Trophoblast cell (in vitro differentiated cells and primary cell): ENCODE measurements around the gene ANKAR.
"Not testable (repeated sequence)": the region's sequence is repeated elsewhere in the genome, so short reads cannot be mapped to it uniquely, and the experiment has no call there.

Experiments
- DNase-seq, 2 donors: peaks; one replicate each; pipeline ENCODE4 v3.0.0-alpha.2; 2016
- H2AFZ ChIP-seq: 2 replicates; pipeline ENCODE4 v1.6.1; 2013; ENCODE audit warnings: low read length, moderate library complexity, mild to moderate bottlenecking; ENCODE audit not compliant: insufficient read depth, poor library complexity
- H2AK5ac ChIP-seq: 2 replicates; pipeline ENCODE4 v1.6.1; 2013; ENCODE audit warnings: mild to moderate bottlenecking, low read length
- H2BK120ac ChIP-seq: 2 replicates; pipeline ENCODE4 v1.6.1; 2013; ENCODE audit warnings: low read length, mild to moderate bottlenecking, moderate library complexity; ENCODE audit not compliant: insufficient read depth, poor library complexity
- H2BK12ac ChIP-seq: 2 replicates; pipeline ENCODE4 v1.6.1; 2013; ENCODE audit warnings: mild to moderate bottlenecking, low read length, moderate library complexity
- H2BK5ac ChIP-seq: 2 replicates; pipeline ENCODE4 v1.6.1; 2013; ENCODE audit warnings: low read length, low read depth, moderate library complexity, mild to moderate bottlenecking; ENCODE audit not compliant: poor library complexity
- H3K14ac ChIP-seq: 2 replicates; pipeline ENCODE4 v1.6.1; 2013; ENCODE audit warnings: mild to moderate bottlenecking, low read length
- H3K18ac ChIP-seq: 2 replicates; pipeline ENCODE4 v1.6.1; 2013; ENCODE audit warnings: mild to moderate bottlenecking, low read length
- H3K23ac ChIP-seq: 2 replicates; pipeline ENCODE4 v1.6.1; 2013; ENCODE audit warnings: low read length
- H3K27ac ChIP-seq: 2 replicates; pipeline ENCODE4 v1.5.1; 2013; ENCODE audit warnings: low read depth, mild to moderate bottlenecking, inconsistent platforms, low read length, moderate library complexity
- H3K27me3 ChIP-seq: 2 replicates; pipeline ENCODE4 v1.6.1; 2013; ENCODE audit warnings: inconsistent platforms, mild to moderate bottlenecking, low read length, moderate library complexity; ENCODE audit not compliant: insufficient read depth
- H3K36me3 ChIP-seq, 2 experiments: 1 replicate in 1 of 2; 2 replicates in 1 of 2; pipeline ENCODE4 v1.6.1; 2013; ENCODE audit warnings: low read length in 2 of 2, mild to moderate bottlenecking in 2 of 2, moderate library complexity in 1 of 2; ENCODE audit not compliant: insufficient read depth in 2 of 2, control insufficient read depth in 1 of 2
- H3K4ac ChIP-seq: 2 replicates; pipeline ENCODE4 v1.6.1; 2013; ENCODE audit warnings: low read depth, mild to moderate bottlenecking, low read length, moderate library complexity
- H3K4me1 ChIP-seq, 2 experiments: 1 replicate in 1 of 2; 2 replicates in 1 of 2; pipeline ENCODE4 v1.6.1; 2013; ENCODE audit warnings: low read length in 2 of 2, mild to moderate bottlenecking in 2 of 2, moderate library complexity in 1 of 2; ENCODE audit not compliant: insufficient read depth in 2 of 2, control insufficient read depth in 1 of 2
- H3K4me2 ChIP-seq: 2 replicates; pipeline ENCODE4 v1.6.1; 2013; ENCODE audit warnings: inconsistent platforms, mild to moderate bottlenecking, low read length, moderate library complexity
- H3K4me3 ChIP-seq: 2 replicates; pipeline ENCODE4 v1.5.1; 2013; ENCODE audit warnings: mild to moderate bottlenecking, low read depth, low read length, inconsistent platforms
- H3K79me1 ChIP-seq: one replicate; pipeline ENCODE4 v1.6.1; 2013; ENCODE audit warnings: low read length
- H3K79me2 ChIP-seq: 2 replicates; pipeline ENCODE4 v1.6.1; 2013; ENCODE audit warnings: low read length, mild to moderate bottlenecking; ENCODE audit not compliant: control insufficient read depth, insufficient read depth, poor library complexity
- H3K9ac ChIP-seq: 2 replicates; pipeline ENCODE4 v1.6.1; 2013; ENCODE audit warnings: mild to moderate bottlenecking, low read length
- H3K9me3 ChIP-seq: 2 replicates; pipeline ENCODE4 v1.6.1; 2013; ENCODE audit warnings: low read depth, mild to moderate bottlenecking, control low read depth, inconsistent platforms, low read length; ENCODE audit not compliant: insufficient read depth
- H4K12ac ChIP-seq: 2 replicates; pipeline ENCODE4 v1.6.1; 2013; ENCODE audit warnings: low read depth, mild to moderate bottlenecking, low read length, moderate library complexity
- H4K8ac ChIP-seq: 2 replicates; pipeline ENCODE4 v1.6.1; 2013; ENCODE audit warnings: low read depth, mild to moderate bottlenecking, low read length, moderate library complexity
- H4K91ac ChIP-seq: one replicate; pipeline ENCODE4 v1.6.1; 2013; ENCODE audit warnings: low read depth, mild to moderate bottlenecking, low read length, moderate library complexity
- WGBS: extraction: QIAGEN DNeasy Blood & Tissue Kit; methylation state at CpG from one replicate; pipeline ENCODE4 v1.1.7; 2013; ENCODE audit warnings: missing lambda C conversion rate; ENCODE audit not compliant: insufficient read length, insufficient coverage; ENCODE audit errors: extremely low coverage; 5-methylcytosine and 5-hydroxymethylcytosine counted together

The ANKAR gene

DNA sequence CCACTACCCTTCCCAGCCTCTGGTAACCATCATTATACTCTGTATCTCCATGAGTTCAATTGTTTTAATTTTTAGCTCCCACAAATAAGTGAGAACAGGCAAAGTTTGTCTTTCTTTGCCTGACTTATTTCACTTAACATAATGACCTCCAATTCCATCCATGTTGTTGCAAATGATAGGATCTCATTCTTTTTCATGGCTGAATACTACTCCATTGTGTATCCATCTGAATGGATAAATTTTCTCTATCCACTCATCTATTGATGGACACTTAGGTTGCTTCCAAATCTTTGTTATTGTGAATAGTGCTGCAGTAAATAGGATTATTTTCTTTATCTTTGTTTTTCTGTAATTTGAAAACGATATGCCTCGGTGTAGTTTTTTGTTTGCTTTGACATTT, 26.2 kb downstream of the ANKAR start:
- Histone ChIP-seq H3K36me3 (no peaks in the 10 kb centered on the region), H3K18ac (no peak overlapping the region), H2BK5ac (no peak overlapping the region), H2BK12ac (no peak overlapping the region), H3K14ac (no peak overlapping the region), H4K12ac (no peak overlapping the region), H4K91ac (no peak overlapping the region), H3K27ac (no peak overlapping the region), H3K9me3 (no peaks in the 10 kb centered on the region), H3K79me1 (no peaks in the 10 kb centered on the region), H4K8ac (no peak overlapping the region), H3K27me3 (no peaks in the 10 kb centered on the region), H2AFZ (no peak overlapping the region), H3K4me1 (no peaks in the 10 kb centered on the region), H3K4me3 (no peak overlapping the region), H3K4ac (no peak overlapping the region), H3K23ac (no peak overlapping the region), H3K4me2 (no peak overlapping the region), H2BK120ac (no peak overlapping the region), H2AK5ac (no peak overlapping the region), H3K79me2 (no peaks in the 10 kb centered on the region), H3K9ac (no peak overlapping the region)
- DNase-seq, result no peak
- WGBS, result no CpG with 5 or more reads among the region's 2 CpGs

- H4K12ac ChIP-seq, result peak overlapping the region; percentile 54
- no peak overlapping the region for H2BK120ac ChIP-seq
- H3K27ac ChIP-seq, result no peak overlapping the region
- no peak overlapping the region for H3K4me3 ChIP-seq
- no peak overlapping the region for H3K14ac ChIP-seq
- no peak overlapping the region for H3K4me2 ChIP-seq
- H4K8ac ChIP-seq, result no peak overlapping the region
- H3K23ac ChIP-seq, result peak overlapping the region; percentile 69
- DNase-seq, result no peak
- H3K9ac ChIP-seq, result peak overlapping the region; percentile 76
- no peak overlapping the region for H4K91ac ChIP-seq
- H3K9me3 ChIP-seq, result no peaks in the 10 kb centered on the region
- H3K4me1 ChIP-seq, result no peaks in the 10 kb centered on the region
- no peaks in the 10 kb centered on the region for H3K79me1 ChIP-seq
- no peak overlapping the region for H2AFZ ChIP-seq
- no peaks in the 10 kb centered on the region for H3K79me2 ChIP-seq
- no peak overlapping the region for H2BK12ac ChIP-seq
- H2BK5ac ChIP-seq, result no peak overlapping the region
- H3K4ac ChIP-seq, result no peak overlapping the region
- no peak overlapping the region for H3K18ac ChIP-seq
- H3K36me3 ChIP-seq, result no peaks in the 10 kb centered on the region
- no peaks in the 10 kb centered on the region for H3K27me3 ChIP-seq
- no peak overlapping the region for H2AK5ac ChIP-seq
Observed at GRCh38 chr2:189702071-189702470, 27.6 kb downstream of the ANKAR start.

- no peaks in the 10 kb centered on the region for H3K36me3 ChIP-seq
- H3K79me2 ChIP-seq, result no peaks in the 10 kb centered on the region
- H2AFZ ChIP-seq, result no peak overlapping the region
- H3K4me3 ChIP-seq, result no peak overlapping the region
- no peak overlapping the region for H3K14ac ChIP-seq
- no peak for DNase-seq
- no peak overlapping the region for H2AK5ac ChIP-seq
- H2BK5ac ChIP-seq, result no peak overlapping the region
- no peaks in the 10 kb centered on the region for H3K4me1 ChIP-seq
- no peak overlapping the region for H2BK12ac ChIP-seq
- H4K91ac ChIP-seq, result no peak overlapping the region
- no peak overlapping the region for H3K4ac ChIP-seq
- no peak overlapping the region for H2BK120ac ChIP-seq
- H3K9me3 ChIP-seq, result peaks cover 5% of the 10 kb centered on the region
- no peaks in the 10 kb centered on the region for H3K79me1 ChIP-seq
- H3K27me3 ChIP-seq, result no peaks in the 10 kb centered on the region
- no peak overlapping the region for H4K8ac ChIP-seq
- WGBS, result no CpG with 5 or more reads among the region's 5 CpGs
- H3K27ac ChIP-seq, result no peak overlapping the region
- no peak overlapping the region for H3K9ac ChIP-seq
- H4K12ac ChIP-seq, result no peak overlapping the region
- H3K18ac ChIP-seq, result no peak overlapping the region
- no peak overlapping the region for H3K23ac ChIP-seq
- H3K4me2 ChIP-seq, result no peak overlapping the region
Observed at GRCh38 chr2:189709501-189710221, 35.2 kb downstream of the ANKAR start.

DNA sequence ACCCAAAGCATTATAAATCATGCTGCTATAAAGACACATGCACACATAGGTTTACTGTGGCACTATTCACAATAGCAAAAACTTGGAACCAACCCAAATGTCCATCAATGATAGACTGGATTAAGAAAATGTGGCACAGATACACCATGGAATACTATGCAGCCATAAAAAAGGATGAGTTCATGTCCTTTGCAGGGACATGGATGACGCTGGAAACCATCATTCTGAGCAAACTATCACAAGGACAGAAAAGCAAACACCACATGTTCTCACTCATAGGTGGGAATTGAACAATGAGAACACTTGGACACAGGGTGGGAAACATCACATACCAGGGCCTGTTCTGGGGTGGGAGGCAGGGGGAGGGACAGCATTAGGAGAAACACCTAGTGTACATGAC, 43.1 kb downstream of the ANKAR start:
- not testable (repeated sequence) for H3K27me3 ChIP-seq, H3K79me2 ChIP-seq, H2BK12ac ChIP-seq, H3K23ac ChIP-seq, H3K79me1 ChIP-seq, H3K9me3 ChIP-seq, H3K4ac ChIP-seq, H3K14ac ChIP-seq, H3K18ac ChIP-seq, H3K4me2 ChIP-seq, H3K4me3 ChIP-seq, H3K36me3 ChIP-seq, DNase-seq, H4K8ac ChIP-seq, H3K27ac ChIP-seq, H3K4me1 ChIP-seq, H2AFZ ChIP-seq, H4K91ac ChIP-seq, H4K12ac ChIP-seq, H2BK5ac ChIP-seq, H3K9ac ChIP-seq, H2AK5ac ChIP-seq, H2BK120ac ChIP-seq
- WGBS, result no CpG with 5 or more reads among the region's 1 CpG
